AG09319 (cell line): ENCODE measurements around the gene DNAJA2.

Source experiments
- DNase-seq: peaks from one replicate; pipeline ENCODE4 v3.0.0-alpha.2; 2010; ENCODE audit warnings: low read depth; ENCODE audit errors: extremely low read depth
- TF ChIP-seq, protein P1 (sequence below): IDR thresholded peaks from 2 replicates; pipeline ENCODE4 v1.5.1; 2011; ENCODE audit warnings: low read depth, mild to moderate bottlenecking, inconsistent platforms, low read length, moderate library complexity

Gene DNAJA2

DNA sequence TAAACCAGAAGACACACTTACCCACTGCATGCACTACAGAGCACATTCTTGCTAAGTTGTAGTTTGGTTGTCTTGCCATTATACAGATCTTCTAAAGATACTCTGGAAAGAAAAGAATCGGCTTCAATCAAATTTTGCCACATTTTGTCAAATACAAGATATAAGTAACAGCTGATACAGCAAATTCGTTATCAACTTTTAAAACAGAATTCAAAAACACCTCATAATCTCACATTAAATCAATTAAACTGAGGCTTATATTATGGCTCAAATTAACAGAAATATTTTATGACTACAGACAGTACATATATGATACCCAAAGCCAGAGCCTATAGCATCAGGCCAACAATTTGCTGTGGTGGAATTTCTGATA is 5.4 kb downstream of the DNAJA2 start:
- TF ChIP-seq, protein P1, sequence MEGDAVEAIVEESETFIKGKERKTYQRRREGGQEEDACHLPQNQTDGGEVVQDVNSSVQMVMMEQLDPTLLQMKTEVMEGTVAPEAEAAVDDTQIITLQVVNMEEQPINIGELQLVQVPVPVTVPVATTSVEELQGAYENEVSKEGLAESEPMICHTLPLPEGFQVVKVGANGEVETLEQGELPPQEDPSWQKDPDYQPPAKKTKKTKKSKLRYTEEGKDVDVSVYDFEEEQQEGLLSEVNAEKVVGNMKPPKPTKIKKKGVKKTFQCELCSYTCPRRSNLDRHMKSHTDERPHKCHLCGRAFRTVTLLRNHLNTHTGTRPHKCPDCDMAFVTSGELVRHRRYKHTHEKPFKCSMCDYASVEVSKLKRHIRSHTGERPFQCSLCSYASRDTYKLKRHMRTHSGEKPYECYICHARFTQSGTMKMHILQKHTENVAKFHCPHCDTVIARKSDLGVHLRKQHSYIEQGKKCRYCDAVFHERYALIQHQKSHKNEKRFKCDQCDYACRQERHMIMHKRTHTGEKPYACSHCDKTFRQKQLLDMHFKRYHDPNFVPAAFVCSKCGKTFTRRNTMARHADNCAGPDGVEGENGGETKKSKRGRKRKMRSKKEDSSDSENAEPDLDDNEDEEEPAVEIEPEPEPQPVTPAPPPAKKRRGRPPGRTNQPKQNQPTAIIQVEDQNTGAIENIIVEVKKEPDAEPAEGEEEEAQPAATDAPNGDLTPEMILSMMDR, result no peak
- no peak for DNase-seq

DNA sequence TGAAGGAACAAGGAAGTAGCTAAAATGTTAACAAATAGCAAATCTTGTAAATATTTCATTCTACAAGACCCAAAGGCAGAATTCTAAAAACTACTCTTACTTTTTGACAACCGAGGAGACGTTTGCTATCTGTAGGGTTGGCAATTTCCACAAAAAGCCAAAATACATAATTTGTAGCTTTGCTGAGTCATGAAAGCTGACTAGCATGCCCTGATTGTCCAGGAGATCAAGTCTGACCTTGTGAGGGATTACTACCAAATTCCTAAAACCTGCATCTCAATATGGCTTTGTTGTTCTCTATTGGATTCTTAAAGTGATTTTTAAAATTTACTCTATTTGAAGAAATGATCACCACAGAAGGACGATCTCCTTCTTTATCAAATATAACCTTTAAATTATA is 10.8 kb downstream of the DNAJA2 start:
- TF ChIP-seq, protein P1, result no peak
- no peak for DNase-seq

DNA sequence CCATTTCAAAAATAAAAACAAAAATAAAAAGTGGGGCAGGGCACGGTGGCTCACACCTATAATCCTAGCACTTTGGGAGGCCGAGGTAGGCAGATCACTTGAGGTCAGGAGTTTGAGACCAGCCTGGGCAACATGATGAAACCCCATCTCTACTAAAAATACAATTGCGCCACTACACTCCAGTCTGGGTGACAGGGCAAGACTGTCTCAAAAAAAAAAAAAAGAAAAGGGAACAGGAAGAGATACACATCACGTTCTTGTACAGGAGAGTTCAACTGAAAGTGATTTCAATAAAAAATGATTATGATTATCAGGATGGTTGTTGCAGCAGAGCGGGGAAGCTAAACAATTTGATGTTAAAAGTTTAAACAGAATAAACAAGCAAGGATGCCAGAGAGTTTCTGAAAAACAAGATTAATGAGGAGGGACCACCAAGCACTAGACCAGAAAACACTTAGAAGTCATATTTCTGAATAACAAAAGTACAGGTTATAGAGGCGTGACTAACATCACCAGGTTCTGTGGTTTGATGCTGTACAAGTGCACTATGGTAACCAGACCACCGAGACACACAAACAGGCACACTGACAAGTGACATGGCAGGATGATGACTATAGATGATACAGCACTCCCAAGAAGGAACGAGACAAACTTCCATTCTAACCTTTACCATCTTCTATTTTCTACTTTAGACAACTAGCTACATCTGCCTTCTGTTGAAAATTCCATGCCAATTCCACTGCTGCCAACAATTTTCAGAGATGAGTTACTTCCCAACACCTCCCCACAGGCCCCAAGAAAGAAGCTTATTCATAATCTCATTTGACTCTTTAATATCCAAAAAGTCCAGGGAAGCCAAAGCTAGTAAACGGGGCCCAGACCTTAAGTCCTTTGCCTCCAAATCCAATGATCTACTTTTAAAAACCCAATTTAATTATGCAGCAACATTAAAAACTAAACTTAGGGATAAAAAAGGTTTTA is 11.8 kb downstream of the DNAJA2 start:
- DNase-seq, result no peak
- TF ChIP-seq, protein P1, result no peak

DNA sequence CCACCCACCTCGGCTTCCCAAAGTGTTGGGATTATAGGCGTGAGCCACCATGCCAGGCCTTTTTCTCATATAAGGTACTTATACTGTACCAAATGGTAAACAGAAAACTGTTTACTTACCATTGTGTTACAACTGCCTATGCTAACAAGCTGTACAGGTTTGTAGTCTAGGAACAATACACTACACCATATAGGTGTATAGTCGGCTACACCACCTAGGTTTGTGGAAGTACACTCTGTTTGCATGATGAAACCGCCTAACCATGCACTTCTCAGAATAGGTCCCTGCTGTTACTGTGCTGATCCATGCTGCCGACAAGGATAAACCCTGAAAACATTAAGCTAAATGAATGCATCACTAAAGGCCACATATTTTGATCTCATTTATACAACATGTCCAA is 18.9 kb downstream of the DNAJA2 start:
- TF ChIP-seq, protein P1, result no peak
- no peak for DNase-seq

DNA sequence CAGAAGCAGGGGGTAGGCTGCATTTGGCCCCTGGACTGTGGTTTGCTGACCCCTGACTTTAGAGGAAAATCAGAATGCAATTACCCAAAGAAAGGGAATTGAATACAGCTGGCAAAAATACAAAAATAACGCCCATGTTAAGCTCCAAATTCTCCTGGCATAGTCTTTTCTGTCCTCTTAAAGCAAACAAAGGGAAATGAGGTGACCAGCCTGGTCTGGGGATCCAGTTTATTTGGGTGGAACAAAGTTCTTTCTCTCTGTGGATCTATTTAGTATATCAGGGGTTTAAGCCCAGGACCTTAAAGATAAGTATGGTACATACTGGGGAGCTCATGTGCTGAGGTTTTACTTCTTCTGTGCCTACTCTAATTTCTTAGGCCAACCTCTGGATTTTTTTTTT is 23.5 kb downstream of the DNAJA2 start:
- TF ChIP-seq, protein P1, result no peak
- no peak for DNase-seq

DNA sequence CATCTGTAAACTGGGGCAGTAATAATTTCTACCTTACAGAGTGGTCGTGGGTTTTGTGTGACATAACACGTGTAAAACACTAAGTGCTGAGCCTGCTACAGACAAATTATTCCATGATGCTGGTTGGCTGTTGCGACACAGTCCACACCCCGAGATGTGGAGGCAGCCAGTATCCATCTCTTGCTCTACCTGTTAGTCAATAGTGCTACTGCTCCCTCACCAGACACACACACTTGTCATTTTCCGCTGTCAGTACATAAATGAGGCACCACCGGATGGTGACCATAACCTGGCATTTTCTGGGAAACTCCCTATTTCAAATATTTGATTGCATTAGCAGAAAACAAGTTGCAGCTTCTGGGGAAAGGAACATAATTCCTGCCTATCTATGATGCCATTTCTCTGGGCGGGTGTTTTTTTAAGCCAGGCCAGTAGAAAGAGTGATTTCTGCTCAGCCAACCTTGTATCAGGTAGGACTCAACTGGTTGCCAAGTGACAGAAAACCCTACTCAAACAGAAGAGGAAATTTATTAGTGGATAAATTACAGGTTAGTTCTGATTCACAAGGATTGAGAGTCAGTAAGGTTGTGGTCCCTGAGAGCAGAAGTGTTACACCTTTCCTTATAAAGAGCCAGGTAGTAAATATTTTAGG is 24.1 kb downstream of the DNAJA2 start:
- TF ChIP-seq, protein P1, result no peak
- DNase-seq, result no peak

DNA sequence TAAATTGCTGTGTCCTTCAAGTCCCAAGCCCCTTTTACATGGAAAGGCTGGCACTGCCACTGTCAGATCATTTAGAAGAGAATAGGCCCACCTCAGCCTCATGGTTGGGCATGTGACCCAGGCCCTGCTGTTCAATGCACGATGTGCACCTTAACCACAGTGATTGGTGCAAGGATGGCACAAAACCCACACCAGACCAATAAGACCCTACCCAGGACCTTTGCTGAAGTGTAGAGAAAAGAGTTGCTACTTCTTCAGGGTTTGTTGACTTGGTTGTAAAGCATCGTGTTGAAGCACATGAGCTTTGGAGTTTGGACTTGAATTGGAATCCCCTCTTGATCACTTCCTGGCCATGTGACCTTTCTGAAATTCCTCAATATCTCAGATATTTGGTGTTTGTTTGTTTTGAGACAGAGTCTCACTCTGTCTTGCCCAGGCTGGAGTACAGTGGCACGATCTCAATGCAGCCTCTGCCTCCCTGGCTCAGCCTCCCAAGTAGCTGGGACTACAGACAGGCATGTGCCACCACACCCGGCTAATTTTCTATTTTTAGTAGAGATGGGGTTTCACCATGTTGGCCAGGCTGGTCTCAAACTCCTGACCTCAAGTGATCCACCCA is 24.8 kb downstream of the DNAJA2 start:
- TF ChIP-seq, protein P1, result no peak
- DNase-seq, result no peak
